ENCODE measurements around the gene IFT57. TPM values are rescaled to one million over a fixed set of nuclear protein-coding genes. Genes with fewer than 3 reads are reported as not detected.

IFT57 gene
- total and polyA plus RNA-seq, 2 donors from 2014 or later: 64.0 to 70.4 TPM

DNA sequence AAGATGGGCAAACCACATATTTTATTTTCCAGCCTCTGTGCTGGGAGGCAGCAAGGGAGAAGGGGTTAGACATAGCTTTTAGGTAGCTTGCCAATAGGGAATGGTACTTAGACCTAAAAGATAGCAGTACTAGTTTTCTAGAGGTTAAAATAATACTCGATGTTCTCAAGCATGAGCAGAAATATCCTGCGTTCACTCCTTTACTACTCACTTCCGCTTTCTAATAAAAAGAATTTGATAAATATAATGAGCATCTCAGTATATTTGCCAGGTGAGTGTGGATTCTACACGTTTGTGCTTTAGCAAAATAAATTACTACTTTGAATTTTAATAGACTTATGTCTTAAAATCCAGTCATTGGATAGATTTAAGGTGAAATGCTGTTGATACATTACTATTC, 92.0 kb downstream of the IFT57 start:
- H3K27ac ChIP-seq (ENCODE audit: low read depth in 2 of 2, low read length in 2 of 2): no peak overlapping the region
- H3K4me1 ChIP-seq (ENCODE audit: control insufficient read depth in 2 of 3, insufficient read depth in 2 of 3, low read depth in 1 of 3, low read length in 3 of 3): no peaks in the 10 kb centered on the region
- TF ChIP-seq, protein P1, sequence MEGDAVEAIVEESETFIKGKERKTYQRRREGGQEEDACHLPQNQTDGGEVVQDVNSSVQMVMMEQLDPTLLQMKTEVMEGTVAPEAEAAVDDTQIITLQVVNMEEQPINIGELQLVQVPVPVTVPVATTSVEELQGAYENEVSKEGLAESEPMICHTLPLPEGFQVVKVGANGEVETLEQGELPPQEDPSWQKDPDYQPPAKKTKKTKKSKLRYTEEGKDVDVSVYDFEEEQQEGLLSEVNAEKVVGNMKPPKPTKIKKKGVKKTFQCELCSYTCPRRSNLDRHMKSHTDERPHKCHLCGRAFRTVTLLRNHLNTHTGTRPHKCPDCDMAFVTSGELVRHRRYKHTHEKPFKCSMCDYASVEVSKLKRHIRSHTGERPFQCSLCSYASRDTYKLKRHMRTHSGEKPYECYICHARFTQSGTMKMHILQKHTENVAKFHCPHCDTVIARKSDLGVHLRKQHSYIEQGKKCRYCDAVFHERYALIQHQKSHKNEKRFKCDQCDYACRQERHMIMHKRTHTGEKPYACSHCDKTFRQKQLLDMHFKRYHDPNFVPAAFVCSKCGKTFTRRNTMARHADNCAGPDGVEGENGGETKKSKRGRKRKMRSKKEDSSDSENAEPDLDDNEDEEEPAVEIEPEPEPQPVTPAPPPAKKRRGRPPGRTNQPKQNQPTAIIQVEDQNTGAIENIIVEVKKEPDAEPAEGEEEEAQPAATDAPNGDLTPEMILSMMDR (IDR thresholded peaks at IDR 0.05; ENCODE audit: borderline replicate concordance, extremely low read depth, insufficient read depth): no peak
- intact Hi-C loops (cut with DNase I): no loop called here
- H3K4me3 ChIP-seq (ENCODE audit: low read length in 3 of 3): no peak overlapping the region
- no peaks in the 10 kb centered on the region for H3K27me3 ChIP-seq (ENCODE audit: control insufficient read depth, insufficient read depth, low read length)
- H3K9me3 ChIP-seq (ENCODE audit: control insufficient read depth in 2 of 3, insufficient read depth in 1 of 3, low read length in 3 of 3): no peaks in the 10 kb centered on the region
- FAIRE-seq: no peak
- H3K36me3 ChIP-seq (ENCODE audit: control insufficient read depth in 2 of 3, insufficient read depth in 3 of 3, low read length in 3 of 3): no peaks in the 10 kb centered on the region
- H3K9ac ChIP-seq (ENCODE audit: low read length in 3 of 3): no peak overlapping the region
- DNase-seq: no peak

DNA sequence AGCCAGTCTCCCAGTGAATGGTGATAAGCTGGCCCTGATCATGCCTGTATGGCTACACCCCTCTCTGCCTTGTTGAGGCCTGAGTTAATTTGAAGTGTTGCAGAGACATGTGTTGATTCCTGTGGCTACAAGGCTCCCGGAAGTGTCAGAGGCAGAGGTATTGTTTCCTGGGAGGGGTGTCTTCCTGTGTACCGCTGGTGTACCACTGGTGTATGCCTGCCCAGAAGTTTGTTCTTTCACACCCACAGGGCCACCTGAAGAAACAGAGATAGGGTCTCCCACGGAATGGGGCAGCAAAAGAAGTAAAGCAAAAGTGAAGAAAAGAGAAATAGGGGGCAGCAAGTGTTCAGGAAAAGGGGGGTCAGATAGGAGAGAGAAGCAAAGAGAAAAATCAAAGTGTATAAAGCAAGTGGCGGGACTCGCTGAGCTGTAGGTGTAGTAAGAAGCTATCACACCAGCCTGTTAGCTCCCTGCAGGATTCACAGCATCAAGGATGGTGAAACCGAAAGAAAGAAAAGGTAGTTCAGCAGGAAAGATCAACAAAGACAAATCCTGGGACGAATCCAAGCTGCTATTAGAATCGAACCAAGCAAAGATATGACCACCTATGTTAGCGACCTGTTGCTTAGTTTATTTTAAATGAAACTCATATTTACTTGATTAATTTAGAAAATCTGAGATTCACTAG, 94.8 kb downstream of the IFT57 start:
- H3K4me1 ChIP-seq (ENCODE audit: control insufficient read depth in 2 of 3, insufficient read depth in 2 of 3, low read depth in 1 of 3, low read length in 3 of 3): peaks cover 0 to 2% (median 0%) of the 10 kb centered on the region in 3 donors
- H3K36me3 ChIP-seq (ENCODE audit: control insufficient read depth in 2 of 3, insufficient read depth in 3 of 3, low read length in 3 of 3): no peaks in the 10 kb centered on the region
- intact Hi-C loops (cut with DNase I): no loop called here
- no peaks in the 10 kb centered on the region for H3K27me3 ChIP-seq (ENCODE audit: control insufficient read depth, insufficient read depth, low read length)
- FAIRE-seq (no peak), DNase-seq (no peak)
- TF ChIP-seq, protein P1 (IDR thresholded peaks at IDR 0.05; ENCODE audit: borderline replicate concordance, extremely low read depth, insufficient read depth): no peak
- H3K9me3 ChIP-seq (ENCODE audit: control insufficient read depth in 2 of 3, insufficient read depth in 1 of 3, low read length in 3 of 3): no peaks in the 10 kb centered on the region
- H3K9ac ChIP-seq (ENCODE audit: low read length in 3 of 3): no peak overlapping the region
- no peak overlapping the region for H3K27ac ChIP-seq (ENCODE audit: low read depth in 2 of 2, low read length in 2 of 2)
- H3K4me3 ChIP-seq (ENCODE audit: low read length in 3 of 3): no peak overlapping the region

DNA sequence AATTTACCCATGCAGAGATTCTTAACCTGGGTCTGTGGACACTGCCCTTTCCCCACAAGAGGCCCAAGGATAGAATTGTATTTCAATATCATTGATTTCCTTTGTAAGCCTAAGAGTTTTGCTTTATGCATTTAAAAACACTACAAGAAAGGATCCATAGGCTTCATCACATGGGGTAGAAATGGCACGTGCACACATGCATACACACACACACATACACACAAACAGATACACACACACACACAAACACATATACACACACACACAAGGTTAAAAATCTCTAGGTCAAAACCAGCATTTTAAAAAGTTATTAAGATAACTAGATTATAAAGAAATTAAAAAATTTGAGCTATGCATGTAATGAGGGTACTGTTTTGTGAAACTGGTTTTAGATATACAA, 95.9 kb downstream of the IFT57 start:
- no peaks in the 10 kb centered on the region for H3K27me3 ChIP-seq (ENCODE audit: control insufficient read depth, insufficient read depth, low read length)
- no peak overlapping the region for H3K27ac ChIP-seq (ENCODE audit: low read depth in 2 of 2, low read length in 2 of 2)
- no peaks in the 10 kb centered on the region for H3K36me3 ChIP-seq (ENCODE audit: control insufficient read depth in 2 of 3, insufficient read depth in 3 of 3, low read length in 3 of 3)
- TF ChIP-seq, protein P1 (IDR thresholded peaks at IDR 0.05; ENCODE audit: borderline replicate concordance, extremely low read depth, insufficient read depth): no peak
- peaks cover 0 to 2% (median 0%) of the 10 kb centered on the region in 3 donors for H3K4me1 ChIP-seq (ENCODE audit: control insufficient read depth in 2 of 3, insufficient read depth in 2 of 3, low read depth in 1 of 3, low read length in 3 of 3)
- H3K9me3 ChIP-seq (ENCODE audit: control insufficient read depth in 2 of 3, insufficient read depth in 1 of 3, low read length in 3 of 3): no peaks in the 10 kb centered on the region
- H3K9ac ChIP-seq (ENCODE audit: low read length in 3 of 3): no peak overlapping the region
- H3K4me3 ChIP-seq (ENCODE audit: low read length in 3 of 3): no peak overlapping the region
- intact Hi-C loops (cut with DNase I): no loop called here
- FAIRE-seq: no peak
- no peak for DNase-seq
